Omental fat pad (tissue), 4 donors: ENCODE results near the gene CUX1. TPM values are rescaled to one million over a fixed set of nuclear protein-coding genes. Genes with fewer than 3 reads are reported as not detected.

Experiments used
- ATAC-seq: fragments of 150-250 bp; one replicate; pipeline ENCODE4 v1.9.1; 2016; ENCODE audit warnings: mild to moderate bottlenecking, moderate library complexity; ENCODE audit not compliant: low FRiP score
- DNase-seq: peaks from one replicate; pipeline ENCODE4 v3.0.0-alpha.2; 2019; ENCODE audit warnings: low spot score
- total RNA-seq, 4 donors: library from RNA; depleted of rRNA; stranded (reverse); fragments of >200 nt; gene quantifications; one replicate each; pipeline ENCODE4 v1.1.0, GENCODE V29; 2016
- TF ChIP-seq, protein P1 (sequence below), 3 donors: fragments of 450-650 bp; IDR thresholded peaks; one replicate each; pipeline ENCODE4 v1.5.1; 2016 to 2017; ENCODE audit warnings: antibody characterized with exemption in 3 of 3, mild to moderate bottlenecking in 3 of 3, moderate library complexity in 2 of 3

CUX1 gene
- total RNA-seq, 4 donors from 2014 or later, result 67.6 to 141 (median 75.7) TPM

DNA sequence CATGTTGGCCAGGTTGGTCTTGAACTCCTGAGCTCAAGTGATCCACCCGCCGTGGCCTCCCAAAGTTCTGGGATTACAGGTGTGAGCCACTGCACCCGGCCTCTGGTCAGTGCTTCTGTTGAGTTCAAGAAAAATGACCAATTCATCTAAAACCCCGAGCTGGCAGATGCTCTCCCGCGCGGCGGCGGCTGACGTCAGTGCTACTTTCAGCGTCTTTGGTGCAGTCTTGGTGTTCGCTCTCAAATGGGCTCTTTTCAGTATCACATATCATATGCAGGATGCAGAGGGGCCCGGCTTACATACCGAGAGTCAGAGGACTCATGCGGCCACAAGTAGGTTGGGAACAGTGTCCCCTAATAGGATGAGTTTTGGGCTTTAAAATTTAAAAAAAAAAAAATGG is 125.9 kb downstream of the CUX1 start:
- TF ChIP-seq, protein P1, sequence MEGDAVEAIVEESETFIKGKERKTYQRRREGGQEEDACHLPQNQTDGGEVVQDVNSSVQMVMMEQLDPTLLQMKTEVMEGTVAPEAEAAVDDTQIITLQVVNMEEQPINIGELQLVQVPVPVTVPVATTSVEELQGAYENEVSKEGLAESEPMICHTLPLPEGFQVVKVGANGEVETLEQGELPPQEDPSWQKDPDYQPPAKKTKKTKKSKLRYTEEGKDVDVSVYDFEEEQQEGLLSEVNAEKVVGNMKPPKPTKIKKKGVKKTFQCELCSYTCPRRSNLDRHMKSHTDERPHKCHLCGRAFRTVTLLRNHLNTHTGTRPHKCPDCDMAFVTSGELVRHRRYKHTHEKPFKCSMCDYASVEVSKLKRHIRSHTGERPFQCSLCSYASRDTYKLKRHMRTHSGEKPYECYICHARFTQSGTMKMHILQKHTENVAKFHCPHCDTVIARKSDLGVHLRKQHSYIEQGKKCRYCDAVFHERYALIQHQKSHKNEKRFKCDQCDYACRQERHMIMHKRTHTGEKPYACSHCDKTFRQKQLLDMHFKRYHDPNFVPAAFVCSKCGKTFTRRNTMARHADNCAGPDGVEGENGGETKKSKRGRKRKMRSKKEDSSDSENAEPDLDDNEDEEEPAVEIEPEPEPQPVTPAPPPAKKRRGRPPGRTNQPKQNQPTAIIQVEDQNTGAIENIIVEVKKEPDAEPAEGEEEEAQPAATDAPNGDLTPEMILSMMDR (IDR thresholded peaks at IDR 0.05), result no peak
- ATAC-seq, result no peak
- DNase-seq, result no peak

DNA sequence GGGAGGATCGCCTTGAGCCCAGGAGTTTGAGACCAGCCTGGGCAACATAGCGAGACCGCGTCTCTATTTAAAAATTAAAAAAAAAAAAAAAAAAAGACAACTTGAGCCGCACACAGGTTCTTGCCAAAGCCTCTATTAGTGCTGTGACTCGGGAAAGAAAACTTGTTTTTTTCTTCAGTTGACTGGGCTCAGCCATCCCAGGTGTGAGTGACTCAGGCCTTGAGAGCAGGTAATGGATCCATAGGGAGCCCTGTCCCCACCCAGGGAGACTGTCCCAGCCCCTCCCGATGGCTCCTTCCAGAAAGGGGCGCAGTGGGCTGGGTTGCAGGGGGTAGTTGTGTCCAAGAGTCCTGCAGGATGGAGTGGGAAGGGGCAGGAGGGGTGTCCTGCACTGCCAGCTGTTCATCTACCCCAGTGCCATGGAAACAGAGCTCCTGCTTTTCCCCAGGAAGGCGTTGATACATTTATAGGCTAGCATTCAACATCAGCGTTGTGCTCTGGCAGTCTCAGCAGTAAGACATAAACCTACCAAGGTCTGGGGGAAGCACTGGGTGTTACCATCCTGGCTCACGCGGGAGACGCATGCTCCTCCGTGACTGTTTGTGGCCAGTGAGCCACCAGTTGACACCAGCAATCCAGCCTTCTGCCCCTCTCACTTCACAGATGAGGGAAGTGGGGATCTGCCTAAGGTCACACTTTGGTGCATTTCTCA is 126.6 kb downstream of the CUX1 start:
- DNase-seq (no peak), ATAC-seq (no peak)
- TF ChIP-seq, protein P1 (IDR thresholded peaks at IDR 0.05), result no peak

DNA sequence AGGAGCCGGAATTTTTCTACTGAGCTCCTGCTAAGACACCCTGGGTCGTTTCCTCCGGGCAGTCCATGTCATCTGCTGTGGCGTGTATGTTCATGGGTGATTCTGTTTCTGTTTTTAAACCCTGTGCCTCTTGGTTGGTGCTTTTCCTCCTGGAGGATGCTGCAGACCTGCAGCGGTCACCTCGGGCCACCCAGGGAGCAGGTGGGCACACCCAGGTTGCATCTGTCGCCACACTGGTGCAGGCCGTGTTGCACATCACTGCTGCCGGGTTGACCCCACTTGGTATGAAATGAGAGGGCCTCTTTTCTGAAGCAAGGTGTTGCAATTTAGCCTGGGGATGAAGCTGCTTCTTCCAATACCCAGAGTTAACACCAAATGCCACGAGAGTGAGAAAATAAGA is 127.2 kb downstream of the CUX1 start:
- ATAC-seq (no peak), DNase-seq (no peak)
- TF ChIP-seq, protein P1 (IDR thresholded peaks at IDR 0.05), result no peak

DNA sequence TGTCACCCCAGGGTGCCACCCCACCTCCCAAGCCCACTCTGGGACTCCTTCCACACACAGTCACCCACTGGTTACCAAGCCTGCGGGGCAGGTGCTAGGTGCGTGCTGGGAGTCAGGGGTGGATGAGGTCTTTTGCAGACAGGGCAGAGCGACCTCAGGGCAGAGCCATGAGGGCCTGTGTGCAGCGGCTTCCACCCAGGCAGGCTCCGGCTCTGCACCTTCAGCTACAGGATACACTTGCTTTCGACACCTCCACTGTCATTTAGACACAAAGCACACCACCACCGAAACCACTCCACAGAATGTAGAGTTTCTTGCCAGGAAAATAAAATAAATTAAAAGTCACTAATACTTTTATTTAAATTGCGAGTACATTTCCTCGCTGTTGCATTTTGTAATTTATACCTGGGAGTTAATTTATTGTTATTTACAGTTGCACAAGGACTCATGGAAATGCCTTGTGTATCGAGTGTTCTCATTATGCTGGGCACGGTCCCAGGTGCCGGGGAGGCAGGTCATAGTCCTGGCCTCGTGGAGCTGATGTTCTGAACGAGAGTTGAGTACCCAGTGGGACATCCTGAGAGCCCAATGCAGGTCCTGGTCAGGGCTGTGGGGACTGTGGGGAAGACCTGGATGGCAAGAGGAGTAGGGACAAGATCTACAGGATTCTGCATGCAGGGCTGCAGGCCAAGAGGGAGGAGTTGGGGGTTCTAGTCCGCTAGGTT is 127.8 kb downstream of the CUX1 start:
- ATAC-seq (no peak), DNase-seq (no peak)
- TF ChIP-seq, protein P1 (IDR thresholded peaks at IDR 0.05), result no peak

DNA sequence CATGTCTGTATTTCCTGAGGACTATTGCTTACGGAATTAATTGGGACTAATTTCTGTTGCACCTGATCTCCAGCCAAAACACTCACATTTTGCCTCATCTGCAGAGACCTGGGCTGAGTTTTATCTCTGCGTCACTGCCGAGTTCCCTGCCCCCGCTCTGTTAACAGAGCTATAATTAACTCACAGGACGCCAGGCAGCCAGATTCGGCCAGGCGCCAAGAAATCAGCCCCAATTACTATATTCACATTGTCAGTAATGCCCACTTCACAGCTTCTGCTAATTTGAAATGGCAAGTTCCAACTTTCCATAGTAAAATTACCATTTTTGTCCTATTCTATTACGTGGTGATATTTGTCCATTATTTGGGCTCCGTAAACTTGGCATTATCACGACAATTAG is 130.5 kb downstream of the CUX1 start:
- TF ChIP-seq, protein P1 (IDR thresholded peaks at IDR 0.05), result no peak
- ATAC-seq (no peak), DNase-seq (peak; percentile 61)

DNA sequence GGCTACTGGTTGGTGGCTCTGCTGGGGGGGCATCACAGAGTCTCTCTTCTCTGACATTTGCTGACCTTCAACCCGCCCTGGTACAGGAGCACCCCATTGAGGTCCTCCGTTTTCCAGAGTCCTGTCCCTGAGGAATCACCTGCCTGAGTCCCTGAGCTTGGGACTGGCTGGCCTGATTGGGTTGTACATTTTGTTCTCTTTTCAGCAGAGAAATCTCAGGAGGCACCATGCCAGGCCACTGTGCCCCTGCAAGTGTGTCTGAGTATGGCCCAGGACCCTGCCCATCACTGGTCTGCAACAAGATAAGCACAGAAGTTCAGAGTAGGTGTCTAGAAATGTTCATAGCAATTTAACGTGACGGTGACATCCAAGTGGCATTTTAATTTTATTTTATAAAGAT is 131.2 kb downstream of the CUX1 start:
- TF ChIP-seq, protein P1 (IDR thresholded peaks at IDR 0.05), result no peak
- ATAC-seq, result no peak
- DNase-seq, result no peak
